GM23248 (cell line): ENCODE results near the gene GRID2. TPM values are rescaled to one million over a fixed set of nuclear protein-coding genes. Genes with fewer than 3 reads are reported as not detected.

ENCODE experiments used
- DNase-seq: peaks from one replicate; pipeline ENCODE4 v3.0.0-alpha.2; 2015
- H2AFZ ChIP-seq: fragments of 200-600 bp; sonication (generic); 2 replicates; pipeline ENCODE4 v1.6.1; 2016; ENCODE audit warnings: antibody characterized with exemption
- H3F3A ChIP-seq: fragments of 200-600 bp; sonication (generic); 2 replicates; pipeline ENCODE4 v1.6.1; 2016; ENCODE audit warnings: mild to moderate bottlenecking, antibody characterized with exemption, mixed run types; ENCODE audit not compliant: insufficient read depth
- H3K27ac ChIP-seq: fragments of 200-600 bp; sonication (generic); 2 replicates; pipeline ENCODE4 v1.5.1; 2016; ENCODE audit warnings: mild to moderate bottlenecking
- H3K27me3 ChIP-seq: fragments of 200-600 bp; sonication (generic); replicated peaks from 2 replicates; pipeline ENCODE4 v1.6.1; 2016; ENCODE audit warnings: mild to moderate bottlenecking; ENCODE audit not compliant: insufficient read depth
- H3K36me3 ChIP-seq: fragments of 200-600 bp; sonication (generic); 2 replicates; pipeline ENCODE4 v1.6.1; 2016; ENCODE audit warnings: low read depth, mild to moderate bottlenecking
- H3K4me1 ChIP-seq: fragments of 200-600 bp; sonication (generic); 2 replicates; pipeline ENCODE4 v1.6.1; 2016; ENCODE audit warnings: mild to moderate bottlenecking; ENCODE audit not compliant: insufficient read depth
- H3K4me2 ChIP-seq: fragments of 200-600 bp; sonication (generic); one replicate; pipeline ENCODE4 v1.6.1; 2016; ENCODE audit warnings: mild to moderate bottlenecking; ENCODE audit not compliant: unreplicated experiment
- H3K4me3 ChIP-seq: fragments of 200-600 bp; sonication (generic); 2 replicates; pipeline ENCODE4 v1.5.1; 2016; ENCODE audit warnings: mild to moderate bottlenecking
- H3K79me2 ChIP-seq: fragments of 200-600 bp; sonication (generic); 2 replicates; pipeline ENCODE4 v1.6.1; 2016; ENCODE audit warnings: mild to moderate bottlenecking; ENCODE audit not compliant: insufficient read depth
- H3K9ac ChIP-seq: fragments of 200-600 bp; sonication (generic); 2 replicates; pipeline ENCODE4 v1.6.1; 2016; ENCODE audit warnings: mild to moderate bottlenecking
- H3K9me2 ChIP-seq: fragments of 200-600 bp; sonication (generic); 2 replicates; pipeline ENCODE4 v1.6.1; 2016; ENCODE audit warnings: mixed run types, mild to moderate bottlenecking, moderate library complexity; ENCODE audit not compliant: insufficient read depth
- H3K9me3 ChIP-seq: fragments of 200-600 bp; sonication (generic); one replicate; pipeline ENCODE4 v1.6.1; 2017; ENCODE audit warnings: low read depth
- H4K20me1 ChIP-seq: fragments of 200-600 bp; sonication (generic); 2 replicates; pipeline ENCODE4 v1.6.0; 2016; ENCODE audit not compliant: insufficient read depth
- EZH2 ChIP-seq: fragments of 200-600 bp; sonication (generic); IDR thresholded peaks from 2 replicates; pipeline ENCODE4 v1.6.1; 2018; ENCODE audit warnings: antibody characterized with exemption, mild to moderate bottlenecking; ENCODE audit not compliant: insufficient read depth, poor library complexity, severe bottlenecking
- EZH2phosphoT487 ChIP-seq: fragments of 200-600 bp; sonication (generic); IDR thresholded peaks from 2 replicates; pipeline ENCODE4 v1.6.1; 2018; ENCODE audit warnings: antibody characterized with exemption, moderate library complexity, mild to moderate bottlenecking, low read depth; ENCODE audit not compliant: insufficient read depth
- WGBS, 2 experiments: methylation state at CpG; one replicate each; pipeline ENCODE4 v1.1.6; 2015 to 2017; ENCODE audit warnings: low lambda C conversion rate in 2 of 2, low coverage in 1 of 2; ENCODE audit errors: missing lambda C conversion rate in 2 of 2; 5-methylcytosine and 5-hydroxymethylcytosine counted together
- in situ Hi-C: fragments of 300-500 bp; cut with MboI; formaldehyde crosslinking; loops from 2 replicates; pipeline ENCODE4 v1.15.0; 2020
- polyA plus RNA-seq: library from polyadenylated mRNA; unstranded; fragments of >200 nt; fragmentation: Nextera tagmentation; extraction: Ambion mirVana; gene quantifications from 2 replicates; pipeline ENCODE4 v1.2.1, GENCODE V29; 2016
- total RNA-seq: library from RNA; depleted of rRNA; stranded (reverse); fragments of >200 nt; shearing (Covaris generic); gene quantifications from 2 replicates; pipeline ENCODE4 v1.2.3, GENCODE V29; 2014

Gene GRID2
- total and polyA plus RNA-seq, 2 experiments from 2014 or later, result not detected

DNA sequence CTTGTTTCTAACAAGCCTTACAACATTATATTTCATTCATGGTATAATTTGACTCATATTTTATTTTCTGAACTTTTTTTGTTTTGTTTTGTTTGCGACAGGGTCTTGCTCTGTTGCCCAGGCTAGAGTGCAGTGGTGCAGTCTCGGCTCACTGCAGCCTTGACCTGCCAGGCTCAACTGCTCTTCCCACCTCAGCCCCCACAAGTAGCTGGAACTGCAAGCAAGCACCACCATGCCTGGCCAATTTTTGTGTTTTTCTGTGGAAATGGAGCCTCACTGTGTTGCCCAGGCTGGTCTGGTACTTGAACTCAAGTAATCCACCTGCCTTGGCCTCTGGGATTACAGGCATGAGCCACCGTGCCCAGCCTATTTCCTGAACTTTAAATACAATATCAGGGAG, 42.5 kb downstream of the GRID2 start:
- Histone ChIP-seq H3K9ac (no peak overlapping the region), H3K9me3 (no peaks in the 10 kb centered on the region), H3F3A (no peaks in the 10 kb centered on the region), H3K36me3 (no peaks in the 10 kb centered on the region), H3K79me2 (no peaks in the 10 kb centered on the region), H3K4me3 (no peak overlapping the region), H4K20me1 (no peaks in the 10 kb centered on the region), H3K27ac (no peak overlapping the region), H3K4me2 (no peak overlapping the region), H3K4me1 (no peaks in the 10 kb centered on the region), H2AFZ (no peak overlapping the region), H3K27me3 (no peaks in the 10 kb centered on the region), H3K9me2 (no peaks in the 10 kb centered on the region)
- no peak for TF ChIP-seq EZH2phosphoT487
- TF ChIP-seq EZH2, result no peak
- in situ Hi-C loops, result no loop called here
- WGBS, 2 experiments, result 22 to 26% methylated on average over 3 of the region's 3 CpGs
- no peak for DNase-seq

DNA sequence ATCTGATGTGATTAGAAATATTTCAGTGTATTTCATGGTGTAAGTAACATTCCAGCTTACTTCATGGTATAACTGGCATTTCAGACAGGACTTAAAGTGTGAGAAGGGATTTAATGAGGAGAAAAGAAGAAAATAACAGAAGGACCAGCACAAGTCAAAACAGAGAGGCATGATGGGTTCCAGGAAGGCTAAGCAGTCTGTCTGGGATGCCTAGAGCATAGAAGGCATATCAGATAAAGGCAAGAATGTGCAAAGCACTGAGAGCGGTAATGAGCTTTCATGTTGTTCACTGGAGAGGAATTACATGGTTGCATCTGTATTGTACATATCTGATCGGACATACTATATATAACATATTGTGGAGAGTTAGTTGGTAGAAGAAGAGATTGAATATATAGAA, 54.2 kb downstream of the GRID2 start:
- in situ Hi-C loops, result no loop called here
- 50 to 57% methylated on average over 2 of the region's 2 CpGs for WGBS, 2 experiments

DNA sequence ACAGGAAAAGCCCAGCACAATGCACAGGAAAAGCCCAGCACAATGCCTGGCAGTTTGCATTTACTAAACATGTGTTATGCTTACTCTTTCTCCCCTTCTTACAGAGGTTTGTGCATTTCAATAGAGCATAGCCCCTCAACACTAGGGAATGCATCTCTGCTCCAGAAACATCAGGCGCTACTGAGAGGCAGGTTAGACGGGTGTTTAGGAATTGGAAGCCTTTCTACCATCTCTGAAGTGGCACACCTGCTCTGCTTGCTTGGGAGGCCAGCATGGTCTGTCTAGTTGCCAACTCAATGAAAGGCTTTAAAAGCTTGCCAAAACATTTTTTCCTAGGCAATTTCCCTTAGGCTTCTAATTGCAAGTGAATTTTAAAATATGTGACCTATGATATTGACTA, 55.7 kb downstream of the GRID2 start:
- Histone ChIP-seq H4K20me1 (no peaks in the 10 kb centered on the region), H3K9ac (no peak overlapping the region), H3K9me3 (no peaks in the 10 kb centered on the region), H3K79me2 (no peaks in the 10 kb centered on the region), H3K4me3 (no peak overlapping the region), H3K4me1 (no peaks in the 10 kb centered on the region), H3K4me2 (no peak overlapping the region), H3F3A (no peaks in the 10 kb centered on the region), H3K27me3 (no peaks in the 10 kb centered on the region), H3K9me2 (no peaks in the 10 kb centered on the region), H3K36me3 (no peaks in the 10 kb centered on the region), H3K27ac (no peak overlapping the region), H2AFZ (no peak overlapping the region)
- TF ChIP-seq EZH2phosphoT487 (no peak), EZH2 (no peak)
- no peak for DNase-seq
- 21 to 38% methylated on average over 2 of the region's 2 CpGs for WGBS, 2 experiments
- in situ Hi-C loops, result no loop called here

More for the DNA sequence above, 54.2 kb downstream of the GRID2 start:
- H3K9ac ChIP-seq, result no peak overlapping the region
- H3K9me2 ChIP-seq, result no peaks in the 10 kb centered on the region
- no peak for TF ChIP-seq EZH2
- TF ChIP-seq EZH2phosphoT487, result no peak
- H3K9me3 ChIP-seq, result no peaks in the 10 kb centered on the region
- H3K4me2 ChIP-seq, result no peak overlapping the region
- no peaks in the 10 kb centered on the region for H3K36me3 ChIP-seq
- H3K27me3 ChIP-seq, result no peaks in the 10 kb centered on the region
- DNase-seq, result no peak
- no peak overlapping the region for H2AFZ ChIP-seq
- no peak overlapping the region for H3K4me3 ChIP-seq
- no peak overlapping the region for H3K27ac ChIP-seq
- no peaks in the 10 kb centered on the region for H4K20me1 ChIP-seq
- H3F3A ChIP-seq, result no peaks in the 10 kb centered on the region
- H3K79me2 ChIP-seq, result no peaks in the 10 kb centered on the region
- H3K4me1 ChIP-seq, result no peaks in the 10 kb centered on the region

DNA sequence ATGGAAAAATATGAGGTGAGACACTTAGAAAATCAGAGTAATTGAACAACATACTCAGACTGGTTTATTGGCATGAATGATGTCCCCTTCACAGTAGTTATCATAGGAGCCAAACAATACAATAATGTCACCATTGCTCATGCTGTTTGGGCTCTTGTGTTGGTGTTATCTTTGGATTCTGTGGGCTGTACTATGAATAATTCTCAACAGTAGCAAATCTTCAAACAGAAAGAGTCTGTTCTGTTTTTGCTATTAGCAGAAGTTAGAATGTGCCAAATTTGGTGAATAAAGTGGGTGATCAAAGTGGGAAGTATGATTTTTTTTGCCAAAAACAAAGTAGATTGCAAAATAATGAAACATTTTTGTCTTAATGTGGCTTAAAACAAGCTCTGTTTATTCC, 58.3 kb downstream of the GRID2 start:
- Histone ChIP-seq H3K79me2 (no peaks in the 10 kb centered on the region), H3K4me2 (no peak overlapping the region), H4K20me1 (no peaks in the 10 kb centered on the region), H3K9ac (no peak overlapping the region), H3K36me3 (no peaks in the 10 kb centered on the region), H3K9me3 (no peaks in the 10 kb centered on the region), H3K4me3 (no peak overlapping the region), H3F3A (no peaks in the 10 kb centered on the region), H3K4me1 (no peaks in the 10 kb centered on the region), H2AFZ (no peak overlapping the region), H3K27ac (no peak overlapping the region), H3K27me3 (no peaks in the 10 kb centered on the region), H3K9me2 (no peaks in the 10 kb centered on the region)
- in situ Hi-C loops, result no loop called here
- TF ChIP-seq EZH2 (no peak), EZH2phosphoT487 (no peak)
- no peak for DNase-seq

DNA sequence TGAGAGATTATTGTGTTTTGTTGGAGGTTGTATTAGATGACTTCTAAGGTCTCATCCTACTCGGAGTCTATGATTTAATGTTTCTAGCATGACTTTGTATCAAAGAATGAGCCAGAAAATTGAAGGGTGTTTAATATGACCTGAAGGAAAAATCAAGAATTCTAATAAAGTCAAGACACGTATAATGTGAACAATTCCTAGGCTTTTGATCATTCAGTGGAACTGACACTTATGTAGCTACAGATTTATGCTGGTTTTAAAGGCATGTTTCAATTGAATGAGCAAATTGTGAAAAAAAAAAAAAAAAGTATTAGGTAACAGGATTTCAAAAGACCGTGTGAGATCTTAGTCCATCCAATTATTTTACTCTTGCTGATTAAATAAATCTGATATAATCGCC, 64.9 kb downstream of the GRID2 start:
- TF ChIP-seq EZH2, result no peak
- no peak for TF ChIP-seq EZH2phosphoT487
- Histone ChIP-seq H3K27ac (no peak overlapping the region), H3K36me3 (no peaks in the 10 kb centered on the region), H3K4me1 (no peaks in the 10 kb centered on the region), H3K9me3 (no peaks in the 10 kb centered on the region), H4K20me1 (no peaks in the 10 kb centered on the region), H3F3A (no peaks in the 10 kb centered on the region), H3K9me2 (no peaks in the 10 kb centered on the region), H2AFZ (no peak overlapping the region), H3K79me2 (no peaks in the 10 kb centered on the region), H3K4me2 (no peak overlapping the region), H3K27me3 (no peaks in the 10 kb centered on the region), H3K9ac (no peak overlapping the region), H3K4me3 (no peak overlapping the region)
- in situ Hi-C loops, result no loop called here
- DNase-seq, result no peak
- 27 to 32% methylated on average over 4 of the region's 4 CpGs for WGBS, 2 experiments
